H1 (cell line): ENCODE measurements around the gene GUCY2F. TPM values are rescaled to one million over a fixed set of nuclear protein-coding genes. Genes with fewer than 3 reads are reported as not detected.

Experiments used
- CTCF ChIA-PET: fragments of 300-600 bp; sonication (Branson Sonifier 250); formaldehyde crosslinking; loops from one replicate; lab custom pipeline; 2021; ENCODE audit not compliant: partially characterized antibody; lab: Charles Lee
- POLR2A ChIA-PET: fragments of 300-600 bp; sonication (Branson Sonifier 250); formaldehyde crosslinking; loops from one replicate; lab custom pipeline; 2021; ENCODE audit warnings: inconsistent platforms; ENCODE audit not compliant: partially characterized antibody; lab: Charles Lee
- DNase-seq, 2 experiments: peaks; one replicate each; pipeline versions ENCODE4 v3.0.0 to v3.0.0-alpha.2; 2010 to 2022; ENCODE audit warnings: low spot score in 2 of 2, low read depth in 1 of 2, mixed read lengths in 1 of 2
- FAIRE-seq: peaks from 2 replicates; lab custom pipeline; 2011; peaks lifted over from hg19 to GRCh38; lab: Jason Lieb, UNC
- H2AFZ ChIP-seq: 2 replicates; pipeline ENCODE4 v1.8.1; 2012; ENCODE audit warnings: low read length, inconsistent platforms
- H2AK5ac ChIP-seq: 2 replicates; pipeline ENCODE4 v1.6.1; 2013; ENCODE audit warnings: low read depth, low read length
- H2BK120ac ChIP-seq: replicated peaks from 2 replicates; pipeline ENCODE3; 2013; ENCODE audit warnings: low read depth, low read length, inconsistent platforms
- H2BK12ac ChIP-seq: 2 replicates; pipeline ENCODE4 v1.6.1; 2013; ENCODE audit warnings: low read depth, low read length
- H2BK15ac ChIP-seq: 2 replicates; pipeline ENCODE4 v1.6.1; 2013; ENCODE audit warnings: low read length
- H2BK20ac ChIP-seq: 2 replicates; pipeline ENCODE4 v1.6.1; 2013; ENCODE audit warnings: low read length
- H2BK5ac ChIP-seq: 2 replicates; pipeline ENCODE4 v1.6.1; 2013; ENCODE audit warnings: low read depth, low read length
- H3K14ac ChIP-seq: 2 replicates; pipeline ENCODE4 v1.6.1; 2013; ENCODE audit warnings: inconsistent platforms; ENCODE audit not compliant: insufficient read length
- H3K18ac ChIP-seq: 2 replicates; pipeline ENCODE4 v1.6.1; 2013; ENCODE audit warnings: low read length; ENCODE audit errors: extremely low read depth
- H3K23ac ChIP-seq: 2 replicates; pipeline ENCODE4 v1.6.1; 2013; ENCODE audit warnings: inconsistent platforms; ENCODE audit not compliant: insufficient read length
- H3K23me2 ChIP-seq: 2 replicates; pipeline ENCODE4 v1.6.1; 2013; ENCODE audit warnings: low read depth, low read length
- H3K27ac ChIP-seq: 2 replicates; pipeline ENCODE4 v1.6.1; 2011; ENCODE audit warnings: low read depth, low read length, inconsistent platforms
- H3K27me3 ChIP-seq, 4 experiments: replicated peaks in 1 of 4; 1 replicate in 1 of 4; 2 replicates in 3 of 4; pipeline versions ENCODE4 v1.6.1 to v1.8.1; 2011 to 2013; ENCODE audit warnings: low read length in 3 of 4, mild to moderate bottlenecking in 3 of 4, inconsistent platforms in 2 of 4, mixed read lengths in 2 of 4, moderate library complexity in 1 of 4; ENCODE audit not compliant: control insufficient read depth in 3 of 4, insufficient read depth in 3 of 4; ENCODE audit errors: extremely low read depth in 1 of 4
- H3K36me3 ChIP-seq, 4 experiments: 2 replicates each; pipeline versions ENCODE4 v1.6.1 to v1.8.1; 2011 to 2013; ENCODE audit warnings: mild to moderate bottlenecking in 4 of 4, low read length in 3 of 4, moderate library complexity in 2 of 4, control low read depth in 1 of 4, inconsistent platforms in 1 of 4; ENCODE audit not compliant: insufficient read depth in 4 of 4, control insufficient read depth in 2 of 4
- H3K4ac ChIP-seq: replicated peaks from 2 replicates; pipeline ENCODE3; 2013; ENCODE audit warnings: low read length, low read depth, mixed read lengths, inconsistent platforms; ENCODE audit not compliant: insufficient read length
- H3K4me1 ChIP-seq, 4 experiments: replicated peaks in 1 of 4; 1 replicate in 1 of 4; 2 replicates in 3 of 4; pipeline versions ENCODE4 v1.6.1 to v1.8.1; 2011 to 2013; ENCODE audit warnings: low read length in 3 of 4, inconsistent platforms in 2 of 4, mixed read lengths in 1 of 4; ENCODE audit not compliant: insufficient read depth in 4 of 4, control insufficient read depth in 3 of 4
- H3K4me2 ChIP-seq, 2 experiments: 2 replicates each; pipeline versions ENCODE4 v1.6.1 to v1.8.1; 2011 to 2013; ENCODE audit warnings: low read depth in 2 of 2, low read length in 2 of 2, control low read depth in 1 of 2, inconsistent platforms in 1 of 2, mild to moderate bottlenecking in 1 of 2; ENCODE audit not compliant: insufficient read depth in 1 of 2
- H3K4me3 ChIP-seq, 4 experiments: fragments of 200-600, 300-600 bp in 1 of 4; sonication (generic), shearing (Covaris generic), sonication (Bioruptor Twin) in 1 of 4; 2 replicates each; pipeline versions ENCODE4 v1.5.1 to v1.8.1; 2011 to 2016; ENCODE audit warnings: low read length in 4 of 4, low read depth in 3 of 4, control low read depth in 2 of 4, inconsistent platforms in 2 of 4, mild to moderate bottlenecking in 2 of 4, mixed read lengths in 1 of 4, moderate library complexity in 1 of 4; ENCODE audit not compliant: insufficient read depth in 2 of 4; ENCODE audit errors: extremely low read depth in 1 of 4
- H3K56ac ChIP-seq: replicated peaks from 2 replicates; pipeline ENCODE3; 2013; ENCODE audit warnings: low read depth, mild to moderate bottlenecking, mixed read lengths, low read length, inconsistent platforms; ENCODE audit not compliant: insufficient read length
- H3K79me1 ChIP-seq: 2 replicates; pipeline ENCODE4 v1.6.1; 2013; ENCODE audit warnings: low read depth, low read length, control low read depth
- H3K79me2 ChIP-seq, 2 experiments: 2 replicates each; pipeline versions ENCODE4 v1.6.1 to v1.8.1; 2012 to 2013; ENCODE audit warnings: low read length in 2 of 2, mild to moderate bottlenecking in 2 of 2, inconsistent platforms in 1 of 2; ENCODE audit not compliant: insufficient read depth in 2 of 2, control insufficient read depth in 1 of 2
- H3K9ac ChIP-seq, 4 experiments: replicated peaks in 1 of 4; 1 replicate in 1 of 4; 2 replicates in 3 of 4; pipeline versions ENCODE4 v1.6.1 to v1.8.1; 2011 to 2013; ENCODE audit warnings: low read depth in 3 of 4, low read length in 3 of 4, control low read depth in 2 of 4, mild to moderate bottlenecking in 2 of 4, moderate library complexity in 2 of 4, inconsistent platforms in 1 of 4; ENCODE audit errors: extremely low read depth in 1 of 4
- H3K9me3 ChIP-seq, 2 experiments: 2 replicates each; pipeline versions ENCODE4 v1.6.1 to v1.8.1; 2012 to 2013; ENCODE audit warnings: mild to moderate bottlenecking in 2 of 2, moderate library complexity in 2 of 2, control low read depth in 1 of 2, inconsistent platforms in 1 of 2, low read depth in 1 of 2, low read length in 1 of 2, mixed read lengths in 1 of 2; ENCODE audit not compliant: insufficient read depth in 2 of 2
- H4K20me1 ChIP-seq, 2 experiments: replicated peaks in 1 of 2; 2 replicates each; pipeline versions ENCODE3 to v1.8.1; 2011 to 2013; ENCODE audit warnings: inconsistent platforms in 2 of 2, low read length in 2 of 2, mild to moderate bottlenecking in 1 of 2; ENCODE audit not compliant: insufficient read depth in 2 of 2, control insufficient read depth in 1 of 2
- H4K5ac ChIP-seq: 2 replicates; pipeline ENCODE4 v1.6.1; 2013; ENCODE audit warnings: low read length, low read depth, mixed read lengths, inconsistent platforms; ENCODE audit not compliant: insufficient read length
- H4K8ac ChIP-seq: 2 replicates; pipeline ENCODE4 v1.8.0; 2013; ENCODE audit warnings: mild to moderate bottlenecking, moderate library complexity, low read length, inconsistent platforms; ENCODE audit not compliant: insufficient read depth; ENCODE audit errors: extremely low read depth
- H4K91ac ChIP-seq: replicated peaks from 2 replicates; pipeline ENCODE3; 2013; ENCODE audit warnings: low read length, mixed read lengths, inconsistent platforms; ENCODE audit not compliant: insufficient read length
- CBX5 ChIP-seq: fragments of 300-800, 300-1000 bp; sonication (generic); IDR thresholded peaks from 2 replicates; pipeline ENCODE4 v1.7.1; 2016; ENCODE audit warnings: antibody characterized with exemption, low read length, low read depth
- CHD2 ChIP-seq: IDR thresholded peaks from 2 replicates; pipeline ENCODE4 v1.6.1; 2012; ENCODE audit warnings: low read length, improper control_type of control experiment
- EGR1 ChIP-seq: IDR thresholded peaks from 2 replicates; pipeline ENCODE4 v1.6.1; 2011; ENCODE audit warnings: low read depth, low read length, borderline replicate concordance
- EP300 ChIP-seq, 2 experiments: IDR thresholded peaks; 1 replicate in 1 of 2; 2 replicates in 1 of 2; pipeline ENCODE4 v1.6.1; 2011 to 2012; ENCODE audit warnings: low read depth in 2 of 2, low read length in 2 of 2, mild to moderate bottlenecking in 2 of 2, borderline replicate concordance in 1 of 2, inconsistent platforms in 1 of 2, moderate library complexity in 1 of 2
- FOSL1 ChIP-seq: IDR thresholded peaks from 2 replicates; pipeline ENCODE4 v1.6.1; 2011; ENCODE audit warnings: mild to moderate bottlenecking, low read depth, low read length, moderate library complexity; ENCODE audit not compliant: insufficient read depth
- GABPA ChIP-seq: IDR thresholded peaks from 2 replicates; pipeline ENCODE4 v1.6.1; 2011; ENCODE audit warnings: mild to moderate bottlenecking, low read length, moderate library complexity, borderline replicate concordance; ENCODE audit not compliant: insufficient read depth
- JUND ChIP-seq: IDR thresholded peaks from 2 replicates; pipeline ENCODE4 v1.6.1; 2011; ENCODE audit warnings: mild to moderate bottlenecking, improper control_type of control experiment, low read length
- NRF1 ChIP-seq: IDR thresholded peaks from 2 replicates; pipeline ENCODE4 v1.6.1; 2011; ENCODE audit warnings: mild to moderate bottlenecking, low read depth, low read length, improper control_type of control experiment
- PHF8 ChIP-seq: fragments of 200-600 bp; sonication (generic); conservative IDR thresholded peaks from 2 replicates; pipeline ENCODE4 v1.7.1; 2012; ENCODE audit warnings: low read depth, mild to moderate bottlenecking, inconsistent platforms, low read length, moderate library complexity
- SAP30 ChIP-seq: fragments of 300-600 bp; sonication (generic); IDR thresholded peaks from 2 replicates; pipeline ENCODE4 v1.7.1; 2012; ENCODE audit warnings: low read length, moderate library complexity, mild to moderate bottlenecking, inconsistent platforms; ENCODE audit not compliant: insufficient read depth, insufficient replicate concordance
- SIN3A ChIP-seq, 2 experiments: IDR thresholded peaks in 1 of 2; conservative IDR thresholded peaks in 1 of 2; 2 replicates each; pipeline ENCODE4 v1.6.1; 2011 to 2012; ENCODE audit warnings: low read length in 2 of 2, improper control_type of control experiment in 1 of 2, low read depth in 1 of 2, mild to moderate bottlenecking in 1 of 2
- SP1 ChIP-seq: IDR thresholded peaks from 2 replicates; pipeline ENCODE4 v1.6.1; 2011; ENCODE audit warnings: low read depth, low read length
- SP4 ChIP-seq: IDR thresholded peaks from 2 replicates; pipeline ENCODE4 v1.6.1; 2012; ENCODE audit warnings: low read length, inconsistent platforms
- polyA plus RNA-seq, 7 experiments: library from polyadenylated mRNA; depleted of rRNA in 3 of 7; stranded (reverse) in 5 of 7; unstranded in 2 of 7; fragments of >200 nt in 5 of 7; fragments of 200-250 nt in 2 of 7; gene quantifications; 1 replicate in 5 of 7; 2 replicates in 1 of 7; 4 replicates in 1 of 7; pipeline versions ENCODE4 v1.2.1 to v1.2.3, GENCODE V29; 2011 to 2013; ENCODE audit warnings: missing spikeins in 2 of 7, mixed read lengths in 2 of 7
- total RNA-seq: library from RNA; stranded (reverse); fragmentation: NEBNext Ultra II Directional; extraction: Animal tissue kit (Norgen Biotek cat#: 25700); gene quantifications from 2 replicates; pipeline ENCODE4 v1.2.1, GENCODE V29; 2021
- TF ChIP-seq, protein P1 (sequence below): IDR thresholded peaks from 2 replicates; pipeline ENCODE4 v1.6.1; 2012; ENCODE audit warnings: low read length, inconsistent platforms

GUCY2F gene
- total and polyA plus RNA-seq, 2 of the 8 experiments (the other 6 are each of a cell fraction or from before 2014, with no cell fraction given): 0.02 TPM; not detected in 1

DNA sequence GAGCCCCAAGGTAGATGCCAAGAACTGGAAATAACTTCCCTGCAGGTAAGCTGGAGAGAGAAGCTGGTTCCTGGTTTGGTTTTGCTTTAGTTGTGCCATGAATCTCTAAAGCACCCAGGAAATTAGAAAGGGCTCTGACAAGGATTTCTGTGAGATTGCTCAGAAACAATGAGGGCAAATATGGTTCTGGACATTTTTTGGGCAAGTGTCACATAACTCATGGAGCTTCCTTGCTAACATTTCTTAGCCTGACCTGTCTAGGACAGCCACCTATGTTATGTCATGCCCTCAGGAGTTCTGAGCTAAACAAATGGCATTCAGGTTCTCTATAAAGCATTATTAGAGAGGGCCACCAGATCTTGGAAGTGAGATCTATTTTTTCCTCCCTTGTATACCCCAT, 131.8 kb downstream of the GUCY2F start:
- H3K4me2 ChIP-seq: no peak overlapping the region
- TF ChIP-seq, protein P1, sequence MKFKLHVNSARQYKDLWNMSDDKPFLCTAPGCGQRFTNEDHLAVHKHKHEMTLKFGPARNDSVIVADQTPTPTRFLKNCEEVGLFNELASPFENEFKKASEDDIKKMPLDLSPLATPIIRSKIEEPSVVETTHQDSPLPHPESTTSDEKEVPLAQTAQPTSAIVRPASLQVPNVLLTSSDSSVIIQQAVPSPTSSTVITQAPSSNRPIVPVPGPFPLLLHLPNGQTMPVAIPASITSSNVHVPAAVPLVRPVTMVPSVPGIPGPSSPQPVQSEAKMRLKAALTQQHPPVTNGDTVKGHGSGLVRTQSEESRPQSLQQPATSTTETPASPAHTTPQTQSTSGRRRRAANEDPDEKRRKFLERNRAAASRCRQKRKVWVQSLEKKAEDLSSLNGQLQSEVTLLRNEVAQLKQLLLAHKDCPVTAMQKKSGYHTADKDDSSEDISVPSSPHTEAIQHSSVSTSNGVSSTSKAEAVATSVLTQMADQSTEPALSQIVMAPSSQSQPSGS: no peak
- TF ChIP-seq CBX5 (no peak), SAP30 (no peak), SP4 (no peak), NRF1 (no peak), FOSL1 (no peak), SP1 (no peak), JUND (no peak), SIN3A (conservative IDR thresholded peaks at IDR 0.05 in 1 of 2, IDR thresholded peaks at IDR 0.05 in 1 of 2; ENCODE audit: low read depth in 1 of 2, low read length in 2 of 2) (no peak), GABPA (no peak), PHF8 (no peak), EP300 (IDR thresholded peaks at IDR 0.05; ENCODE audit: borderline replicate concordance in 1 of 2, low read depth in 2 of 2, low read length in 2 of 2) (no peak), CHD2 (no peak), EGR1 (no peak)

More for the DNA sequence above, 131.8 kb downstream of the GUCY2F start:
- H3K14ac ChIP-seq: no peak overlapping the region
- no peaks in the 10 kb centered on the region for H4K20me1 ChIP-seq
- no peak overlapping the region for H2BK15ac ChIP-seq
- no peak overlapping the region for H3K56ac ChIP-seq
- H4K91ac ChIP-seq: no peak overlapping the region
- no peak overlapping the region for H2BK20ac ChIP-seq
- FAIRE-seq: no peak
- H2AFZ ChIP-seq: no peak overlapping the region
- no peak overlapping the region for H3K23ac ChIP-seq
- no peak overlapping the region for H3K9ac ChIP-seq
- no peak for DNase-seq
- H3K18ac ChIP-seq: no peak overlapping the region
- no peaks in the 10 kb centered on the region for H3K36me3 ChIP-seq
- no peak overlapping the region for H2AK5ac ChIP-seq
- no peaks in the 10 kb centered on the region for H3K79me2 ChIP-seq
- no peak overlapping the region for H4K8ac ChIP-seq
- CTCF ChIA-PET: no interaction called here
- no peaks in the 10 kb centered on the region for H3K27me3 ChIP-seq
- no peak overlapping the region for H2BK12ac ChIP-seq
- H3K79me1 ChIP-seq: no peaks in the 10 kb centered on the region
- no peak overlapping the region for H3K4me3 ChIP-seq
- H3K9me3 ChIP-seq: no peaks in the 10 kb centered on the region
- H2BK120ac ChIP-seq: no peak overlapping the region
- H3K4ac ChIP-seq: no peak overlapping the region
- H3K27ac ChIP-seq: no peak overlapping the region
- H3K23me2 ChIP-seq: no peaks in the 10 kb centered on the region
- no peak overlapping the region for H4K5ac ChIP-seq
- no peak overlapping the region for H2BK5ac ChIP-seq
- POLR2A ChIA-PET: no interaction called here
- no peaks in the 10 kb centered on the region for H3K4me1 ChIP-seq
